AG09319 (cell line): ENCODE data around the gene MATR3.

Experiments
- DNase-seq: peaks from one replicate; pipeline ENCODE4 v3.0.0-alpha.2; 2010; ENCODE audit warnings: low read depth; ENCODE audit errors: extremely low read depth
- CTCF ChIP-seq: IDR thresholded peaks from 2 replicates; pipeline ENCODE4 v1.5.1; 2011; ENCODE audit warnings: low read depth, mild to moderate bottlenecking, inconsistent platforms, low read length, moderate library complexity

The MATR3 gene

DNA sequence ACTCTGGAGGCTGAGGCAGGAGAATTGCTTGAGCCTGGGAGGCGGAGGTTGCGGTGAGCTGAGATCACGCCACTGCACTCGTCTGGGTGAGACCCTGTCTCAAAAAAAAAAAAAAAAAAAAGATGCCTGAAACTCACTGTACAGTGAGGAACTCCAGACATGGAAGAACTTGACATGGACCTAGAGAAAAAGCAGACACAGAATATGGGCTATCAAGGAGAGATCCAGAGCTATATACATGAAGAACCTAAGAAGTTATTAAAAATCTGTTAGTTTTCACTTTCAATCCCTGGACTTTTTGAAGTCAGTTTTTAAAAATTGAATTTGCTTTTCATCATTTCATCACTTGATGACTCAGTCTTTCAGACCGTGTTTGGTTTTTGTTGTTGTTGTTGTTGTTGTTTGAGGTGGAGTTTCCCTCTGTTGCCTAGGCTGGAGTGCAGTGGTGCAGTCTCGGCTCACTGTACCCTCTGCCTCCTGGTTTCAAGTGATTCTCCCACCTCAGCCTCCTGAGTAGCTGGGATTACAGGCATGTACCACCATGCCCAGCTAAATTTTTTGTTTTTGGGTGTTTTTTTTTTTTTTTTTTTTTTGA, 68.4 kb downstream of the MATR3 start:
- TF ChIP-seq CTCF: no peak
- no peak for DNase-seq

DNA sequence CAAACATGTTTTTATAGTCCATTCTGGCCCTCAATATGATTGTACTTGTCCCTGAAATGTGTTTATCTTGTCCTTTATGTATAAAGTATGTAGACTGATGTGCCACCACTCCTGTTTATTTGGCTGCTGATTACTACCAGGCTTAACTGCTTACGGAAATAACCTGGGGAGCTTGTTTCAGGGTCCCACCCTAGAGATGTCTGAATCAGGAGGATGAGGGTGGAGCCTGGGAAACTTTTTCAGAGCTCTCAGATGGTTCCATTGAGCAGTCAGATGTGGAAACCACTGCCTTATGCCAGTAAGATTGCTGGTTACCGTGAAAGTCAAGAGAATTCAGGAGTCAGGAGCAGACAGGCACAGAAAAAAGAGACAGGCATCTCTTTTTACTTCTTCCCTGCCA, 70.4 kb downstream of the MATR3 start:
- TF ChIP-seq CTCF: no peak
- DNase-seq: no peak

DNA sequence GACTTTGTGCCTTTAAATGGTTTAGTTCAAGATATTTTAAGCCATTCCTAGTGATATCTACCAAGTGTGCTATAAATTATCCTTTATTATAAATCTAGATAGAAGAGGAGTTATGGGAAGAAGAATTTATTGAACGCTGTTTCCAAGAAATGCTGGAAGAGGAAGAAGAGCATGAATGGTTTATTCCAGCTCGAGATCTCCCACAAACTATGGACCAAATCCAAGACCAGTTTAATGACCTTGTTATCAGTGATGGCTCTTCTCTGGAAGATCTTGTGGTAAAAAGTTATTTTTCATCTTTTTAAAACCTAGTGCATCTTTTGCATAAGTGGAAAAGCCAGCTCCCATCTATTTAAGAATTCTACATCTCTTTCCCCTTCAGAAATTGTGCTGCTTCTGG, 70.9 kb downstream of the MATR3 start:
- no peak for TF ChIP-seq CTCF
- no peak for DNase-seq

DNA sequence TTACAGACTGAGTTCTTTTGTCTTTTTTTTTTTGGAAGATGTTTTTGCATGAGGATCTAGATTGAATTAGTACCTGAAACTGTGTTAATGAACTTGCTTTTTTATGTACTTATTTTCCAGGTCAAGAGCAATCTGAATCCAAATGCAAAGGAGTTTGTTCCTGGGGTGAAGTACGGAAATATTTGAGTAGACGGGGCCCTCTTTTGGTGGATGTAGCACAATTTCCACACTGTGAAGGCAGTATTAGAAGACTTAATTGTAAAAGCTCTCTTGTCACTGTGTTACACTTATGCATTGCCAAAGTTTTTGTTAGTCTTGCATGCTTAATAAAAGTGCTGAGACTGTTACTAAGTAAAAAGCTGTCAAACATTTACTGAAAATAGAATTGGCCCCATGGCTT, 75.1 kb downstream of the MATR3 start:
- no peak; the same call in none of the 2 replicates for TF ChIP-seq CTCF
- no peak for DNase-seq

GRCh38 chr5:139369181-139369580, 75.6 kb downstream of the MATR3 start:
- DNase-seq: peak; percentile 50

GRCh38 chr5:139371482-139372435, 78.2 kb downstream of the MATR3 start:
- TF ChIP-seq CTCF: no peak
- no peak for DNase-seq

More at GRCh38 chr5:139369181-139369580, 75.6 kb downstream of the MATR3 start:
- TF ChIP-seq CTCF: no peak

- no peak for TF ChIP-seq CTCF
- no peak for DNase-seq
Measured at GRCh38 chr5:139374909-139375308, 81.4 kb downstream of the MATR3 start.
